Ishikawa (cell line): Measurements from ENCODE around the gene TNF.

Source experiments
- CEBPB ChIP-seq: IDR thresholded peaks from 2 replicates; pipeline ENCODE4 v1.6.1; 2012
- CREB1 ChIP-seq: IDR thresholded peaks from 2 replicates; pipeline ENCODE4 v1.6.1; 2012; ENCODE audit warnings: low read depth
- EGR1 ChIP-seq: IDR thresholded peaks from 2 replicates; pipeline ENCODE4 v1.6.1; 2012
- EP300 ChIP-seq: IDR thresholded peaks from 2 replicates; pipeline ENCODE4 v1.6.1; 2012; ENCODE audit warnings: borderline replicate concordance
- FOXM1 ChIP-seq: IDR thresholded peaks from 2 replicates; pipeline ENCODE4 v1.6.1; 2012; ENCODE audit warnings: low read depth, borderline replicate concordance
- NFIC ChIP-seq: IDR thresholded peaks from 2 replicates; pipeline ENCODE4 v1.6.1; 2012
- RAD21 ChIP-seq: IDR thresholded peaks from 2 replicates; pipeline ENCODE4 v1.6.1; 2012; ENCODE audit warnings: low read depth
- TAF1 ChIP-seq: IDR thresholded peaks from 2 replicates; pipeline ENCODE4 v1.6.1; 2012; ENCODE audit warnings: low read depth, mild to moderate bottlenecking
- TCF12 ChIP-seq: IDR thresholded peaks from 2 replicates; pipeline ENCODE4 v1.6.1; 2012; ENCODE audit warnings: low read depth
- TEAD4 ChIP-seq: IDR thresholded peaks from 2 replicates; pipeline ENCODE4 v1.6.1; 2012
- YY1 ChIP-seq: IDR thresholded peaks from 2 replicates; pipeline ENCODE4 v1.6.1; 2012; ENCODE audit warnings: low read depth
- ZBTB7A ChIP-seq: IDR thresholded peaks from 2 replicates; pipeline ENCODE4 v1.6.1; 2012; ENCODE audit warnings: low read depth
- TF ChIP-seq, protein P1 (sequence below): IDR thresholded peaks from 2 replicates; pipeline ENCODE4 v1.6.1; 2012; ENCODE audit warnings: low read depth, mild to moderate bottlenecking
- TF ChIP-seq, protein P2 (sequence below): IDR thresholded peaks from 2 replicates; pipeline ENCODE4 v1.6.1; 2012
- TF ChIP-seq, protein P3 (sequence below): IDR thresholded peaks from 2 replicates; pipeline ENCODE4 v1.6.1; 2012

Gene TNF

DNA sequence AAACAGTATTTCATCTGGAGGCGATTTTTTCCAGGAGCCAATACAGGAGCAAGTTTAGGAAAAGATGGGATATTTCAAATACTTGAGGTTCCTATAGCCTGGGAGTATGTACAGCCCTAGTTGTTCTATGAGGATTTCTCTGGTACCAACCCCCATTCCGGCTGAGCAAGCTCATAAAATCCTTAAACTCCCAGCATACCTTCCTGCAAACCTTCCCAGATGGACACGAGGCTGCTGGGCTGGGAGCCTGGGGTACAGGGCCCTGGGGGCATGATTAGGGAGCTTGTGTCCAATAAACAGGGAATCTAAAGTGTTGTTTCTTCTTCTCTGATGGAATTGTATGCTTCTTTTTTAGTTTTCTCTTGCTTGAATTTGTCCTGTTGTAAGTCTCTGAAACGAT is 46.6 kb downstream of the TNF start:
- TF ChIP-seq FOXM1 = no peak
- TF ChIP-seq YY1 = no peak
- no peak for TF ChIP-seq TEAD4
- TF ChIP-seq NFIC = no peak
- TF ChIP-seq, protein P1, sequence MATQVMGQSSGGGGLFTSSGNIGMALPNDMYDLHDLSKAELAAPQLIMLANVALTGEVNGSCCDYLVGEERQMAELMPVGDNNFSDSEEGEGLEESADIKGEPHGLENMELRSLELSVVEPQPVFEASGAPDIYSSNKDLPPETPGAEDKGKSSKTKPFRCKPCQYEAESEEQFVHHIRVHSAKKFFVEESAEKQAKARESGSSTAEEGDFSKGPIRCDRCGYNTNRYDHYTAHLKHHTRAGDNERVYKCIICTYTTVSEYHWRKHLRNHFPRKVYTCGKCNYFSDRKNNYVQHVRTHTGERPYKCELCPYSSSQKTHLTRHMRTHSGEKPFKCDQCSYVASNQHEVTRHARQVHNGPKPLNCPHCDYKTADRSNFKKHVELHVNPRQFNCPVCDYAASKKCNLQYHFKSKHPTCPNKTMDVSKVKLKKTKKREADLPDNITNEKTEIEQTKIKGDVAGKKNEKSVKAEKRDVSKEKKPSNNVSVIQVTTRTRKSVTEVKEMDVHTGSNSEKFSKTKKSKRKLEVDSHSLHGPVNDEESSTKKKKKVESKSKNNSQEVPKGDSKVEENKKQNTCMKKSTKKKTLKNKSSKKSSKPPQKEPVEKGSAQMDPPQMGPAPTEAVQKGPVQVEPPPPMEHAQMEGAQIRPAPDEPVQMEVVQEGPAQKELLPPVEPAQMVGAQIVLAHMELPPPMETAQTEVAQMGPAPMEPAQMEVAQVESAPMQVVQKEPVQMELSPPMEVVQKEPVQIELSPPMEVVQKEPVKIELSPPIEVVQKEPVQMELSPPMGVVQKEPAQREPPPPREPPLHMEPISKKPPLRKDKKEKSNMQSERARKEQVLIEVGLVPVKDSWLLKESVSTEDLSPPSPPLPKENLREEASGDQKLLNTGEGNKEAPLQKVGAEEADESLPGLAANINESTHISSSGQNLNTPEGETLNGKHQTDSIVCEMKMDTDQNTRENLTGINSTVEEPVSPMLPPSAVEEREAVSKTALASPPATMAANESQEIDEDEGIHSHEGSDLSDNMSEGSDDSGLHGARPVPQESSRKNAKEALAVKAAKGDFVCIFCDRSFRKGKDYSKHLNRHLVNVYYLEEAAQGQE = no peak
- no peak for TF ChIP-seq RAD21
- TF ChIP-seq CEBPB = no peak
- TF ChIP-seq, protein P2, sequence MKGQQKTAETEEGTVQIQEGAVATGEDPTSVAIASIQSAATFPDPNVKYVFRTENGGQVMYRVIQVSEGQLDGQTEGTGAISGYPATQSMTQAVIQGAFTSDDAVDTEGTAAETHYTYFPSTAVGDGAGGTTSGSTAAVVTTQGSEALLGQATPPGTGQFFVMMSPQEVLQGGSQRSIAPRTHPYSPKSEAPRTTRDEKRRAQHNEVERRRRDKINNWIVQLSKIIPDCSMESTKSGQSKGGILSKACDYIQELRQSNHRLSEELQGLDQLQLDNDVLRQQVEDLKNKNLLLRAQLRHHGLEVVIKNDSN = no peak
- TF ChIP-seq CREB1 = no peak
- no peak for TF ChIP-seq TCF12
- no peak for TF ChIP-seq EP300
- no peak for TF ChIP-seq ZBTB7A
- TF ChIP-seq TAF1 = no peak
- TF ChIP-seq, protein P3, sequence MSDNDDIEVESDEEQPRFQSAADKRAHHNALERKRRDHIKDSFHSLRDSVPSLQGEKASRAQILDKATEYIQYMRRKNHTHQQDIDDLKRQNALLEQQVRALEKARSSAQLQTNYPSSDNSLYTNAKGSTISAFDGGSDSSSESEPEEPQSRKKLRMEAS = no peak
- no peak for TF ChIP-seq EGR1

DNA sequence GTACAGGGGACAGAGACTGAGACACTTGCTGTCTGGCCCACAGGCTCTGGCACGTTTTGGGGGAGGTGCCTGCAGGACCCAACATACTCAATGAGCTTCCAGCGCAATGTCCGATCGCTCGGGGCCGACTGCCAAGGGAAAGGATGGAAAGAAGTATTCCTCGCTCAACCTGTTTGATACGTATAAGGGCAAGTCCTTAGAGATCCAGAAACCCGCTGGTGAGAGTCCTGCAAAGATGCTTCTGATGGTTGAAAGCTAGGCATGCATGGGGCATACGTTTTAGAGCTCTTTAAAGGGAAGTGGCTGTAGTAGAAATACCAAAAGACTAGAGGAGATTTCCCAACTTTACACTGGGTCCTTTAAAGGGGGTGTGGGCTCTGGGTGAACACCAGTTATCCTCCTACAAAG is 47.3 kb downstream of the TNF start:
- TF ChIP-seq CEBPB = no peak
- TF ChIP-seq TCF12 = no peak
- TF ChIP-seq RAD21 = no peak
- no peak for TF ChIP-seq YY1
- no peak for TF ChIP-seq FOXM1
- TF ChIP-seq, protein P3 = no peak
- no peak for TF ChIP-seq CREB1
- TF ChIP-seq NFIC = no peak
- TF ChIP-seq EP300 = no peak
- no peak for TF ChIP-seq EGR1
- no peak for TF ChIP-seq TEAD4
- TF ChIP-seq, protein P2 = no peak
- TF ChIP-seq TAF1 = no peak
- TF ChIP-seq, protein P1 = no peak

DNA sequence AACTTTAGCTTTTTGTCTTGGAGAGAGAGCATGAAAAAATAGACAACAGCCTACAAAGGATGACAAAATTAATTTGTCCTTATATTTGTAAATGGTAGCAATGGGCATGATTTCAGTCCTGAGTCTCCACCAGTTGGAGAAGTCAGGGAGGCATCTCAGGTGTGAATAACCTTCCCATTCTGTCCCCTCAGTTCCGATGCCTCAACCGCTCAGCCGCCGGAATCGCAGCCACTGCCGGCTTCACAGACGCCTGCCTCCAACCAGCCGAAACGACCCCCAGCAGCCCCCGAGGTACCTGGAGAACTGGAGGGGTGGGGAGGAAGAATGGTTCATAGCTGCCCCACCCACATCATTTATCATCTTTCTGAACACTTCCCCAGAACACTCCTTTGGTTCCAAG is 48.7 kb downstream of the TNF start:
- no peak for TF ChIP-seq NFIC
- TF ChIP-seq, protein P1 = no peak
- no peak for TF ChIP-seq CREB1
- TF ChIP-seq EP300 = no peak

DNA sequence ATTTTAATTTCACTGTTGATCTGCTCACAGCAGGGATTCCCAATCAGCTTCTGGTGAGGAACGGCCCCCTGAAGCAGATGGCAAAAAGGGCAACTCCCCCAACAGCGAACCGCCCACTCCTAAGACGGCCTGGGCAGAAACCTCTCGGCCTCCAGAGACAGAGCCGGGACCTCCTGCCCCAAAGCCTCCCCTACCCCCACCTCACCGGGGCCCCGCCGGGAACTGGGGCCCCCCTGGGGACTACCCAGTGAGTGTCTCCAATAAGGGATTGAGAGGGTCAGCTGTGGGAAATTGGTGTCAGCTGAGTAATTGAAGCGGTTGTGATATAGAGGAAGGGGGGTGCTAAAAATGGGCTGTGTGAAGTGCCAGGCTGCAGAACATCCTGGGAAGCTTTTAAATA is 51.6 kb downstream of the TNF start:
- TF ChIP-seq TAF1 (no peak), TCF12 (no peak), ZBTB7A (no peak), FOXM1 (no peak), CEBPB (no peak), TEAD4 (no peak)
- TF ChIP-seq, protein P1 = no peak
- TF ChIP-seq, protein P3 = no peak
